ENCODE data around the gene CCR8.

The CCR8 gene, protein sequence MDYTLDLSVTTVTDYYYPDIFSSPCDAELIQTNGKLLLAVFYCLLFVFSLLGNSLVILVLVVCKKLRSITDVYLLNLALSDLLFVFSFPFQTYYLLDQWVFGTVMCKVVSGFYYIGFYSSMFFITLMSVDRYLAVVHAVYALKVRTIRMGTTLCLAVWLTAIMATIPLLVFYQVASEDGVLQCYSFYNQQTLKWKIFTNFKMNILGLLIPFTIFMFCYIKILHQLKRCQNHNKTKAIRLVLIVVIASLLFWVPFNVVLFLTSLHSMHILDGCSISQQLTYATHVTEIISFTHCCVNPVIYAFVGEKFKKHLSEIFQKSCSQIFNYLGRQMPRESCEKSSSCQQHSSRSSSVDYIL

GRCh38 chr3:39329493-39329892, at the start of gene CCR8:
TSS of gene CCR8 (plus strand) at chr3:39329709. CDS start at chr3:39332332, 2,623 bp downstream.
- no peak for DNase-seq (ENCODE audit: low read depth)
- no peak for TF ChIP-seq CTCF (IDR thresholded peaks at IDR 0.05; ENCODE audit: low read depth, low read length, missing control alignments)
- H3K4me3 ChIP-seq (ENCODE audit: low read depth, low read length), result no peak within 1 kb of the TSS

DNA sequence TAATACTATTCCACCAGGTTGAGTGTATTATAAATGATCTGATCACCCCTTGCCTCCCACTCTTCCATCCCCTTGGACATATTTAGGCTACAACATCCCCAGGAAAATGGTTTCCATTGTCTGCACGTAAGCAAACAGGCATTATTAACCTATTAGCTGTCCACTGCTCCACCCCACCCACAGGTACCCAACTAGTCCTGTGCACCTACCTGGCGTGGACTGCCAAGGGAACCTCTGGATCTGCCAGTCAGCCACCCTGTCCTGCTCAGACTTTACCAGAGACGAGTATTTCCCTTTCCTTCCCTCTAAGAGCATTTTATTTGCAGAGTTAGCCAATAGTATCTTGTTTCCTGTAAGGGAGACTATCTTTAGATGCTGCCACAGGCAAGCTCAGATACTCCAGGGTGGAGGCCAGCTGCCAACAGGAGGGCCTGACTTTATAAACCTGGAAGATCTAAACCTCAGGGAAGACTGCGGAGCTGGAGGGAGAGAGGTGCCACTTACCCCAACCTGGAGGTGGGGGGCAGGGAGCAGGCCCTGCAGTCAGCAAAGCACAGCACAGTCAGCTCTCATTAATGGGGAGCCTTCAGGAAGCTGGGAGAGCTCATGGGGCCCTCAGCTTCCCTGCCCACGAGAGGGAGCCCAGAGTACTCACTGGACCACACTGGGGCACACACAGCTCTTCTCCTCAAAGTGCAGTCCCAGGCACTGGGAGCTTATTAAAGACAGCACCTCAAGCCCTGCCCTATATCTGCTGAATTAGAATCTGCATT, 49.6 kb upstream of the CCR8 start, which contains the start of gene CX3CR1:
Gene CX3CR1 (minus strand): TSS at position 292 of the 773 bp plus-strand sequence. CDS start 13,527 bp downstream, outside the sequence.
- no peak for TF ChIP-seq CTCF (IDR thresholded peaks at IDR 0.05; ENCODE audit: low read depth, low read length, missing control alignments)
- no peak for DNase-seq (ENCODE audit: low read depth)
- H3K4me3 ChIP-seq (ENCODE audit: low read depth, low read length), result no peak within 1 kb of the TSS

- TF ChIP-seq CTCF (IDR thresholded peaks at IDR 0.05; ENCODE audit: low read depth, low read length, missing control alignments), result no peak
- H3K4me3 ChIP-seq (ENCODE audit: low read depth, low read length), result no peak overlapping the region
Measured at GRCh38 chr3:39280571-39280970, 48.9 kb upstream of the CCR8 start.

GRCh38 chr3:39281533-39281932, 48.0 kb upstream of the CCR8 start:
- TF ChIP-seq CTCF (IDR thresholded peaks at IDR 0.05; ENCODE audit: low read depth, low read length, missing control alignments), result no peak
- no peak overlapping the region for H3K4me3 ChIP-seq (ENCODE audit: low read depth, low read length)
- no peak for DNase-seq (ENCODE audit: low read depth)

More at GRCh38 chr3:39280571-39280970, 48.9 kb upstream of the CCR8 start:
- DNase-seq (ENCODE audit: low read depth), result no peak

GRCh38 chr3:39282057-39282456, 47.5 kb upstream of the CCR8 start:
- no peak for DNase-seq (ENCODE audit: low read depth)
- TF ChIP-seq CTCF (IDR thresholded peaks at IDR 0.05; ENCODE audit: low read depth, low read length, missing control alignments), result no peak
- no peak overlapping the region for H3K4me3 ChIP-seq (ENCODE audit: low read depth, low read length)

DNA sequence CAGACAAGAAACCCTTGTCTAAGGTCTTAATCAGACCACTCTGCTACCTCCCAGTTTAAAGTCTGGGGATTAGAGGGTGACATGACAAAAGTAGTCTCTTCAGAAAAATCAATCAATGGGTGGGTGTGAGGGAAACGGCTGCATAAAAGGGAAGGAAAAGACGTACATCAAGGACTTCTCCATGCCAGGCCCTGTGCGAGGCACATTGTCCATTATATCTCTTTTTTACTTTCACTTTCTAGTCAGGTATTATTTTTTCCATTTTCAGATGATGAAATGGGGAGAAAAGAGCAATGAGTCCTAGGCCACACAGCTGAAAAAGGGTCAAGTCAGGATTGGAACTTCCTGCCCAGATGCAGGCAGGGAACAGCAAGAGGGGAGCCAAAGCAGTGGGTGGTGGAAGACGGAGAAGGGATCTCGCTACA, 45.0 kb upstream of the CCR8 start:
- TF ChIP-seq CTCF (IDR thresholded peaks at IDR 0.05; ENCODE audit: low read depth, low read length, missing control alignments), result no peak
- H3K4me3 ChIP-seq (ENCODE audit: low read depth, low read length), result no peak overlapping the region
- no peak for DNase-seq (ENCODE audit: low read depth)

All from GM12864 (cell line).